ENCODE measurements around the gene ZFHX3.

ZFHX3 gene

DNA sequence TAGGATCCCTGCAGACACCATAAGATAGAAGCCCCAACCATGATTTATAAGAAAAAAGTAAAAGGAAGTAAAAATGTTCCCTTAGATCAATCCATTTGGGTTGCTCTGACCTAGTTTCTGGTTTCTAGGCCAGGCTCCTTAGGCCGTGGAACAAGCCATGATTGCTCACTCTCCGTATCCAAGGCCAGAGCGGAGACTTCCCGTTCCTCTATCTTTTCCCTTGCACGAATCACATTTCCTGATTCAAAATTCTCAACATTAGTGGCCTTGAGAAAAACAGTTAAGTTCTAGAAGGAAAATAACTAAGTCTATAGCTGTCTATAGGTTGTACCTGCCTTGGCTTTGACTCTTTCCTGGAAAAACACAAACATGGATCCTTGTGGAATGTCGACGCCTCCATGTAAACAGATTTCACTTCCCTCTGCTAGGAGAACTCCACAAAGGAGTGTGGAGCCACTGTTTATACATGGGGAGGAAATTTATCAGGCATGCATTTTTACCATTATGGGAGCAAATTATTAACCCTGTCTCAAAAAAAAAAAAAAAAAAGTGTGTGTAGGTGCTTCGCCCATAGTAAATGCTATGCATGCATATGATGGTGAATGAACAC is 149.6 kb downstream of the ZFHX3 start:
- DNase-seq (ENCODE audit: low read depth) = no peak

- no peak for DNase-seq (ENCODE audit: low read depth)
Measured at GRCh38 chr16:72897707-72898106, 150.2 kb downstream of the ZFHX3 start.

DNA sequence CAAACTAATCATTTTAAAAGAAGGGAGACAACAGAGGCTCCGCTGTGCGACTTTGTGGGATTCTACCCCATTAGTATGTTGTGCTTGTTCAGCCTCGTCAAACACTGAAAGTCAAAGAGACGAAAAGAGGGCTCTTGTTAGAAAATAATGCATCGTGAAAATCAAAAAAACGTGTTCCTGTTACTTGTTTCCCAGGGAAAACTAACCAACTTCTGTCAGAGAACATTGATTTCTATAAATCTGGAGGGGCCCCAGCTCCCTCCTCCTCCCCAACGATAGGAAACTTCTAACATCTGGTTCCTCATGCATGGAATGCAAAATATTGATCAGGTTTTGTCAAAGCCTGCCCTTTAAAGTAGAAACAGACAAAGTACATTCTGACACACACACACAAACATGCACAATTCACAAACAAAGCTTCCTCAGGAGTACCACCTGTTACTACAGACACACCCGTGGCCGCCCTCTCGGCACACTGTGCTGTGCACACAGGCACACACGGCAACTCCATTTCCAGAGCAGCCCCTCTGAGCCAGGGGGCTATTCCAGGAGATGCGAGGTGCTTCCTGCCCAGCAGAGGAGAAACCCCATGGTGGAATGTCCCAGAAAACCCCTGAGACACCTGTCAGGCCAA is 151.3 kb downstream of the ZFHX3 start:
- DNase-seq (ENCODE audit: low read depth) = no peak

DNA sequence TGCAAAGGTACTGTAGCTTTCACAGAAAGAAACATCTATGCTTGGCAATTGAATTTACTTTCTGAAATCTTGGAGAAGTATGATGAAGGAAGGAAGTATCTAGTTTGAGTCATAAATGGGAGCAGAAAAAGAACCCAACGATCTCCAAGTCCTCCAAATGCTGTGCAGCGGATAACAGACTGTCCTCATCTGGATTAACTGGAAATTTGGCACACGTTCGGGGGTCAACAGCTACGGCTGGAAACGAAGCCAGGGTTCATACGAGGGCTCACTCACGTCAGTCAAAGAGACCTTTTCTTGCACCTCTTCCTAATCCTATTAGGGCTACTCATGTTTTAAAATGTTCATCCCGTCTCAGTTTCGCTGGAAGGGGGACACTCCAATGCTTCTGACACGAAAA is 152.0 kb downstream of the ZFHX3 start:
- DNase-seq (ENCODE audit: low read depth) = no peak

GRCh38 chr16:72894293-72895151 is 153.4 kb downstream of the ZFHX3 start:
- no peak for DNase-seq (ENCODE audit: low read depth)

DNA sequence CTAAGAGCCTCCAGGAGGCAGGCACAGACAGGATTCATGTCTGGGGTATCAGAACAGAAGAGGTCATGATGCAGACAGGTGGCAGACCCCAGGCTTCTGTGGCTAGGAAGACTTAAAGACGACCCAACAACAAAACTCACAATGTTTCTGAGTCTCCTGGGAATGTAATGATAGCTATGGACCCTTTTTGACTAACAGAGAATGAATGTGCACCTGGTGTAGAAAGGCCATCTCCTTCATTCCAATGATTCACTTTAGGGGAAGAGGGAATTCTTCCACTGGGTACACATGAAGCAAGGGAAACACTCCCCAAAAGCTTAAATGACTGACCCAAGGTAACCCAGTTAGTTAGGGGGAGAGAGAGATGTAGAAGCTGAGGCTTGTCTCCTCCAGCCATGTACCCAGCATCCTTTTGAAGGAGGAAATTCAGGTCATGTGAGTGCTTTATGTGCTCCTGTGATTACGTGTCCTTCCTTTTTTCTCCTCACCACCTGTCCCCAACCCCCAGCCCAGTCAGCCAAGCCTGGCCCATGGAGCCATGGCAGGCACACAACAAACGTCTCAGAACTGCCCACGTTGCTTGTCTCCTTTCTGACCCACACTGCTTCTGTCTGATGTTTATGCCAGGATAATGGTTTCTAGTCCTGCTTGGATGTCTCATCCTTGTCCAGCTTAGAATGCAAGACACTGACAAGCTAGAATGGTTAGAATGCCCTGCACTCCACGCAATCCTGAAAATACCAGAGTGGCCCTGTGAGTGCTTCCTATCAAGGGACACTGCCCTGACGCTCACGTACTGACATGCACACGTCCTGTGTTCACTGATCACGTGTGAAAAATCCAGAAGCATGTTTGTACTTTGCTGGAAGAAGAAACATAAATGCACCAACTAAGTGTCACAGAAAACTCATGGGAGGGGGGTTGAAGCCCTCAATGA is 156.4 kb downstream of the ZFHX3 start:
- no peak for DNase-seq (ENCODE audit: low read depth)

DNA sequence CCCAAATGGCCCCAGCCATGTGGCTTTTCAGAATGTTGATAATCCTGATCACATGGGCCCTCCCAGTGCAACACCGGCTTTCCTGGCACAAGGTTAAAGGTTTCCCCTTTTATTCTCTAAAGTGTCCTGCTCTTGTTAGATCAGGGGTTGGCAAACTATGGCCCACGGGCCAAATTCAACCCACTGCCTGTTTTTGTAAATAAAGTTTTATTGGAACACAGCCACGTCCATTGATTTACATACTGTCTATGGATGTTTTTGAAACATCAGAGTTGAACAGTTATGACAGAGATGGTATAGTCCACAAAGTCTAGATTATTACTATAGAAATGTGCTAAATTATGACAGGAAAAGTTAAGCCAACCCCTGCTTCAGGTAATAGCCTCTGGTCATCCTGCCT is 157.3 kb downstream of the ZFHX3 start:
- no peak for DNase-seq (ENCODE audit: low read depth)

DNA sequence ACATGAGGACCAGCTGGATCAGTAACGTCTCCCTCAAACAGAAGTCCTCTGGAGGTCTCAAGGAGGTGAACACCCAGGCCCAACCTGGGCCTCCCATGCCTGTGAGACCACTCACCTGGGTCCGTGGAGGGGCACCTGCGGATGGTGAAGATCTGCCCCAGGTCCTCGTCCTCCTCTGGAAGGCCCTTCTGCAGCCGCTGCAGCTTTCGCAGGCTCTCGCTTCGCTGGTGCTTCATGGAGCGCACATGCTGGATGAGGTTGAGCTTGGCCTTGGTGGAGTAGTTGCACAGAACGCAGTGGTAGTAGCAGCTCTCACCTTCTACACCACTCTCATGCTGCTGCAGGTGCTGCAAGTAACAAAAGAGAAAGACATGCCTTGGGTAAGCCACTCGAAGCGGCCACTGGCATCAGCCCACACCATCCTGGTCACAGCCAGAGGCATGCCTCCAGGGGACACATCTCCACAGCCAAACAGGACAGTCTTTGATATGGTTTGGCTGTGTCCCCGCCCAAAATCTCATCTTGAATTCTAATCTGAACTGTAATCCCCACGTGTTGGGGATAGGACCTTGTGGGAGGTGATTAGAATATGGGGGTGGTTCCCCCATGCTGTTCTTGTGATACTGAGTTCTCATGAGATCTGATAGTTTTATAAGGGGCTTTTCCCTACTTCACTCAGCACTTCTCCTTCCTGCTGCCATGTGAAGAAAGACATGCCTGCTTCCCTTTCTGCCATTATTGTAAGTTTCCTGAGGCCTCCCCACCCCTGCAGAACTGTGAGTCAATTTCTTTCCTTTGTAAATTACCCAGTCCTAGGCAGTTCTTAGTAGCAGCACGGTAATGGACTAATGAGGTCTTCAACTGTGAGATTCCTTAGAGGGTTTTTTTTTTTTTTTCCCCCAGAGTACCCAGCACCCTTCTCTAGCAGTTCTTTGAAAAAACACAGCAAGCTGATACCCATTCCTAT is 158.0 kb downstream of the ZFHX3 start:
- no peak for DNase-seq (ENCODE audit: low read depth)

- no peak for DNase-seq (ENCODE audit: low read depth)
Measured at GRCh38 chr16:72887537-72887936, 160.4 kb downstream of the ZFHX3 start.

- no peak for DNase-seq (ENCODE audit: low read depth)
Measured at GRCh38 chr16:72886346-72886974, 161.5 kb downstream of the ZFHX3 start.

DNA sequence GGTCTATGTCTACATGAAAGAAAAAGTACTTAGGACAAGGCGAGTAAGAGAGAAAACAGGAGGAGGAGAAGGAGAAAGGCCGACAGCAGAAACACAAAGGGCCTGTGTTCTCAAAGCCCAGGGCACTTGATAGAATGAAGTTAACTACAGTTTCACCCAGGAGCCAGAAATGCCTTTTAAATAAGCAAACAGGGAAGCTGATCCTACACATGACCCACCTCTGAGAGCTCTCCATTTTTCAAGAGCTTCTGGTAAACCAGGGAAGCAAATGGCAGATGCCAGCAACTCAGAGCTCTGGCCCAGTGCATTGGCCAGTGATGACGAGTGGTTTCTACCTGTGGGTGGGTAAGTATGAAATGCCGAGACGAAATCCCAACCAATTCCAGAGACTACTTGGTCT is 163.4 kb downstream of the ZFHX3 start:
- no peak for DNase-seq (ENCODE audit: low read depth)

DNA sequence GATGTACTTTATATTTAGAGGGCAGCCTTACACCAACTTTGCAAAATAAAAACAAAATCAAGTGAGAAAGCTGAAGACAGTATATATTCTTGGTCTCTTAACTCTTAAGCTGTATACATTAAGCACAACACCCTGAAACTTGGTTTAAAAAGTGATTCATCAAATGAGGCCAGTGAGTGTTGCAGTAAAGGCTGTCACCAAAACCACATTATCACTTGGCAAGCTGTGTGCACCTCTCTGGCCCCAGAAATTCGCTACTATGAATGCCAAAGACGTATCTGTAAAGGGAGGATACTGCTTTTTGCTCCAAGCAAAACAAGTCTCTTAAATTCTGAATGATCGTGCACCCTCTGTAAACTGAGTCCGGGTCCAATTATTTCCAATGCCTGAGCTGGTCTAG is 163.9 kb downstream of the ZFHX3 start:
- no peak for DNase-seq (ENCODE audit: low read depth)

DNA sequence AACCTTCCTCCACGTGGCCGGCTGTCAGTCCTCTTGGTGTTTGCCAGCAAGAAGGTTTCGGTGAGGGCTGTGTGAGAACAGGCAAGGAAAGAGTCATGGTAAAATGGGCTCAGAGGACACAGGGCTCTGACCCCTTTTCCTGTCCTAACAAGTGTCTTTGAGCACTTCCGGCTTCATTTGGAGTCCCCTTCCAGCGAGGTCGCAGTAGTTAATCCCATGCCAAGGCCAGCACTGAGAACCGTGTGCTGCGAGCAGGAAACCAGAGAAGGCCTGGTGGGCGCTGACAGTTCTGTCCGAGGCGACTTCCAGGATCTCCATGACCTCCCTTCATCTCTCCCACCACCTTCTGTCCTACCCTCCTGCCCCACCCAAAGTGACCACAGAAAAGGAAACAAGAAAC is 168.1 kb downstream of the ZFHX3 start:
- no peak for DNase-seq (ENCODE audit: low read depth)

- no peak for DNase-seq (ENCODE audit: low read depth)
Measured at GRCh38 chr16:72878301-72879269, 169.3 kb downstream of the ZFHX3 start.

- no peak for DNase-seq (ENCODE audit: low read depth)
Measured at GRCh38 chr16:72877374-72878028, 170.4 kb downstream of the ZFHX3 start.

GRCh38 chr16:72876981-72877373 is 171.0 kb downstream of the ZFHX3 start:
- DNase-seq (ENCODE audit: low read depth) = no peak

GRCh38 chr16:72876221-72876620 is 171.7 kb downstream of the ZFHX3 start:
- DNase-seq (ENCODE audit: low read depth) = no peak

DNA sequence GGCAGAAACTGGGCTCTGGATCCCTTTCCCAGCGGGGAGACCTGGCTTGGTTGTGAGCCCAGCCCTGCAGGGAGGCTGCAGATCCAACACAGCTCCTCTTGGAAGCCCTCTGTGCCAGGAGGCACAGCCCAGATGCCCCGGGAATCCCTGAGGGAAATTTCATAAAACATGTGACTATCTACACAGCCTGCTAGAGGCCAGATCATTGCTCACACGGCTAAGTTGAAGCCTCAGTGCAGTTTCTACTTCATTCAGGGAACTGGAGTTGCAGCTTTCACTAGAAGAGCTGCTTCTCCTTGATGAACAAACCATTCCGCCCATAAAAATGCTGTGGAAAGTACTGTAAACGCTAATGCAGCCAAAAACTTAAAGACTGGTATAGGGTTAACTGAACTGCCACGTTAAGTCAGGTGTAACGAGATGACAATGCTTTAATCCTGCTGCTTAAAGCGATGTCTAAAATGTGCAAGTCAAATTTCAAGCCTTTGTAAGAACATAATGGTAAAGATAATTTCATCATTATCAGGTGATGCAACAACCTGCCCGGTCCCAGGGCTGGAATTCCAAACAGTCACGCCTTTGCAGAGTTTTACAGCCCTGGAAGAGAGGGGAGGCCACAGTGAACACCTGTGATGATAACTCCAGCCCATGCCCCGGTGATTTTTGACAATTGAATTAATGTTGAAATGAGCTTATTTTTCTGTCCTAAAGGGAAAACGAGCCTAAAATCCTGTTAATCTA is 172.5 kb downstream of the ZFHX3 start:
- DNase-seq (ENCODE audit: low read depth) = no peak

Data from activated T-helper 9 cell treated with anti-CD3 and anti-CD28 coated beads, Interleukin-2, amount 50 U/mL, for 16 hours (primary cell).